BJ (cell line): Measurements from ENCODE around the gene IL1R1. TPM values are rescaled to one million over a fixed set of nuclear protein-coding genes. Genes with fewer than 3 reads are reported as not detected.
"Not testable (repeated sequence)": the region's sequence is repeated elsewhere in the genome, so short reads cannot be mapped to it uniquely, and the experiment has no call there.

Experiments
- CTCF ChIA-PET: fragments of 350-600 bp; formaldehyde crosslinking; extraction: SDS; loops from one replicate; lab custom pipeline; 2021; ENCODE audit warnings: antibody characterized with exemption, inconsistent platforms; lab: Yijun Ruan, JAX
- POLR2A ChIA-PET: fragments of 300-600 bp; sonication (Branson Sonifier 250); formaldehyde crosslinking; extraction: SDS; loops from one replicate; lab custom pipeline; 2021; ENCODE audit warnings: antibody characterized with exemption; lab: Charles Lee
- DNase-seq: peaks from one replicate; pipeline ENCODE4 v3.0.0-alpha.2; 2011; ENCODE audit warnings: low read depth
- H3K27me3 ChIP-seq: 2 replicates; pipeline ENCODE4 v1.6.0; 2011; ENCODE audit warnings: low read length; ENCODE audit not compliant: control insufficient read depth, insufficient read depth
- H3K36me3 ChIP-seq: 2 replicates; pipeline ENCODE4 v1.5.1; 2011; ENCODE audit warnings: low read length; ENCODE audit not compliant: control insufficient read depth, insufficient read depth
- H3K4me3 ChIP-seq: 2 replicates; pipeline ENCODE4 v1.5.1; 2011; ENCODE audit warnings: low read depth, mild to moderate bottlenecking, control low read depth, low read length
- CTCF ChIP-seq: IDR thresholded peaks from 2 replicates; pipeline ENCODE4 v1.5.1; 2011; ENCODE audit warnings: low read depth, mild to moderate bottlenecking, control low read depth, inconsistent platforms, low read length, moderate library complexity; ENCODE audit not compliant: insufficient read depth
- polyA plus RNA-seq: library from polyadenylated mRNA; depleted of rRNA; stranded (reverse); fragments of >200 nt; gene quantifications from 2 replicates; pipeline ENCODE4 v1.2.3, GENCODE V29; 2011

IL1R1 gene
- polyA plus RNA-seq, 1 experiment = 37.3 TPM

- TF ChIP-seq CTCF = no peak
- ChIA-PET POLR2A (no interaction called here), CTCF (interaction anchor here (1.0 kb wide), 1 partner anchor 141 kb away, joined by 3 read pairs; no protein-coding TSS in a partner anchor)
Measured at GRCh38 chr2:102099536-102100298, 42.8 kb upstream of the IL1R1 start.

GRCh38 chr2:102100371-102101096 is 42.0 kb upstream of the IL1R1 start:
- Histone ChIP-seq H3K36me3 (no peaks in the 10 kb centered on the region), H3K27me3 (no peaks in the 10 kb centered on the region), H3K4me3 (no peak overlapping the region)
- ChIA-PET POLR2A (interaction anchor here (0.6 kb wide), 1 partner anchor 18 kb away, joined by 6 read pairs; no protein-coding TSS in a partner anchor), CTCF (interaction anchor here (1.0 kb wide), 1 partner anchor 140 kb away, joined by 3 read pairs; no protein-coding TSS in a partner anchor)
- no peak for DNase-seq
- no peak for TF ChIP-seq CTCF

More at GRCh38 chr2:102099536-102100298, 42.8 kb upstream of the IL1R1 start:
- Histone ChIP-seq H3K36me3 (no peaks in the 10 kb centered on the region), H3K27me3 (no peaks in the 10 kb centered on the region), H3K4me3 (no peak overlapping the region)
- no peak for DNase-seq

- H3K36me3 ChIP-seq = no peaks in the 10 kb centered on the region
- no peak overlapping the region for H3K4me3 ChIP-seq
- H3K27me3 ChIP-seq = no peaks in the 10 kb centered on the region
- ChIA-PET POLR2A (interaction anchor here (0.6 kb wide), 1 partner anchor 18 kb away, joined by 6 read pairs; no protein-coding TSS in a partner anchor), CTCF (interaction anchor here (1.2 kb wide), 1 partner anchor 81 kb away, joined by 3 read pairs; no protein-coding TSS in a partner anchor)
- TF ChIP-seq CTCF = no peak
- DNase-seq = no peak
Measured at GRCh38 chr2:102101097-102101848, 41.3 kb upstream of the IL1R1 start.

GRCh38 chr2:102101849-102102635 is 40.5 kb upstream of the IL1R1 start:
- POLR2A ChIA-PET = no interaction called here
- CTCF ChIA-PET = interaction anchor here (1.2 kb wide), 1 partner anchor 82 kb away, joined by 3 read pairs; no protein-coding TSS in a partner anchor
- no peaks in the 10 kb centered on the region for H3K27me3 ChIP-seq
- no peak overlapping the region for H3K4me3 ChIP-seq
- TF ChIP-seq CTCF = no peak
- DNase-seq = no peak
- H3K36me3 ChIP-seq = no peaks in the 10 kb centered on the region

GRCh38 chr2:102102636-102102948 is 40.0 kb upstream of the IL1R1 start:
- CTCF ChIA-PET = interaction anchor here (1.2 kb wide), 1 partner anchor 83 kb away, joined by 3 read pairs; no protein-coding TSS in a partner anchor
- DNase-seq, H3K27me3 ChIP-seq, H3K4me3 ChIP-seq, H3K36me3 ChIP-seq, POLR2A ChIA-PET: not testable (repeated sequence)
